ENCODE data around the gene SLIT3. TPM values are rescaled to one million over a fixed set of nuclear protein-coding genes. Genes with fewer than 3 reads are reported as not detected.

SLIT3 gene
- total and polyA plus RNA-seq, 8 donors, result 1.2 to 24.5 (median 8.6) TPM

DNA sequence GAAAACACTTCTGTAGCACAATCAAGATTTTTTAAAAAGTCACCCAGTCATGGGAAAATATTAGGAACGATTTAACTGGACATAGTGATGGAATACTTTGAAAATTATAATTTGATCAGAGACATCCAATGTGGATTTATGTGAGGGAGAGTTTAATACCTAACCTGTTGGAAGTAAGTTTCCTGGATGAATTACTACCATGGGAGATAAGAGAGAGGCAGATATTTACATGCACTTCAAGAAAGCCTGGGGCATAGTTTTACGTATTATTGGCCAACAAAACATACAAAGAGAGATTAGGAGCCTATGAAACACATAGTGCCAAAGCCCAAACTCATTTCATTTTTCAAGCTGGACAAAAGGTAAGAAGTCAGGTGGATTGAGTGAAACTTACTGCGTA, 336.8 kb downstream of the SLIT3 start:
- intact Hi-C loops (cut with DNase I; ENCODE audit: low total_unique reads), result no loop called here
- Histone ChIP-seq H3K4me1 (peaks cover 0 to 8% (median 6%) of the 10 kb centered on the region in 4 donors), H3K36me3 (no peaks in the 10 kb centered on the region), H3K27ac (peak overlapping the region in 2 of 5 donors; percentile 17 to 18), H3K27me3 (no peaks in the 10 kb centered on the region), H3K4me3 (no peak overlapping the region), H3K9me3 (no peaks in the 10 kb centered on the region)
- no peak for TF ChIP-seq POLR2AphosphoS5 (IDR thresholded peaks at IDR 0.05)
- TF ChIP-seq POLR2A (IDR thresholded peaks at IDR 0.05), result no peak
- TF ChIP-seq, protein P1, sequence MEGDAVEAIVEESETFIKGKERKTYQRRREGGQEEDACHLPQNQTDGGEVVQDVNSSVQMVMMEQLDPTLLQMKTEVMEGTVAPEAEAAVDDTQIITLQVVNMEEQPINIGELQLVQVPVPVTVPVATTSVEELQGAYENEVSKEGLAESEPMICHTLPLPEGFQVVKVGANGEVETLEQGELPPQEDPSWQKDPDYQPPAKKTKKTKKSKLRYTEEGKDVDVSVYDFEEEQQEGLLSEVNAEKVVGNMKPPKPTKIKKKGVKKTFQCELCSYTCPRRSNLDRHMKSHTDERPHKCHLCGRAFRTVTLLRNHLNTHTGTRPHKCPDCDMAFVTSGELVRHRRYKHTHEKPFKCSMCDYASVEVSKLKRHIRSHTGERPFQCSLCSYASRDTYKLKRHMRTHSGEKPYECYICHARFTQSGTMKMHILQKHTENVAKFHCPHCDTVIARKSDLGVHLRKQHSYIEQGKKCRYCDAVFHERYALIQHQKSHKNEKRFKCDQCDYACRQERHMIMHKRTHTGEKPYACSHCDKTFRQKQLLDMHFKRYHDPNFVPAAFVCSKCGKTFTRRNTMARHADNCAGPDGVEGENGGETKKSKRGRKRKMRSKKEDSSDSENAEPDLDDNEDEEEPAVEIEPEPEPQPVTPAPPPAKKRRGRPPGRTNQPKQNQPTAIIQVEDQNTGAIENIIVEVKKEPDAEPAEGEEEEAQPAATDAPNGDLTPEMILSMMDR (IDR thresholded peaks at IDR 0.05), result no peak
- no peak for TF ChIP-seq EP300 (IDR thresholded peaks at IDR 0.05)
- WGBS, 5 donors, result 29 to 57% (median 41%) methylated on average over 3 of the region's 3 CpGs
- no peak for DNase-seq

GRCh38 chr5:168962306-168962705, 338.6 kb downstream of the SLIT3 start:
- H3K9me3 ChIP-seq, result no peaks in the 10 kb centered on the region
- TF ChIP-seq, protein P1 (IDR thresholded peaks at IDR 0.05), result no peak
- no peak for TF ChIP-seq POLR2AphosphoS5 (IDR thresholded peaks at IDR 0.05)
- no peak for TF ChIP-seq EP300 (IDR thresholded peaks at IDR 0.05)
- TF ChIP-seq POLR2A (IDR thresholded peaks at IDR 0.05), result no peak
- H3K27me3 ChIP-seq, result no peaks in the 10 kb centered on the region
- WGBS, 5 donors, result 73 to 92% (median 89%) methylated on average over 4 of the region's 4 CpGs
- no peak for DNase-seq
- peaks cover 0 to 8% (median 6%) of the 10 kb centered on the region in 4 donors for H3K4me1 ChIP-seq
- intact Hi-C loops (cut with DNase I; ENCODE audit: low total_unique reads), result no loop called here
- no peak overlapping the region for H3K27ac ChIP-seq
- no peak overlapping the region for H3K4me3 ChIP-seq
- H3K36me3 ChIP-seq, result no peaks in the 10 kb centered on the region

- Histone ChIP-seq H3K9me3 (no peaks in the 10 kb centered on the region), H3K36me3 (no peaks in the 10 kb centered on the region), H3K27me3 (no peaks in the 10 kb centered on the region), H3K27ac (no peak overlapping the region), H3K4me3 (no peak overlapping the region), H3K4me1 (peaks cover 0 to 8% (median 6%) of the 10 kb centered on the region in 4 donors)
- TF ChIP-seq EP300 (IDR thresholded peaks at IDR 0.05) (no peak), POLR2AphosphoS5 (IDR thresholded peaks at IDR 0.05) (no peak), POLR2A (IDR thresholded peaks at IDR 0.05) (no peak)
- TF ChIP-seq, protein P1 (IDR thresholded peaks at IDR 0.05), result no peak
- intact Hi-C loops (cut with DNase I; ENCODE audit: low total_unique reads), result no loop called here
- DNase-seq, result no peak
- WGBS, 5 donors, result 72 to 90% (median 82%) methylated on average over 3 of the region's 3 CpGs
Observed at GRCh38 chr5:168961681-168962080, 339.3 kb downstream of the SLIT3 start.

DNA sequence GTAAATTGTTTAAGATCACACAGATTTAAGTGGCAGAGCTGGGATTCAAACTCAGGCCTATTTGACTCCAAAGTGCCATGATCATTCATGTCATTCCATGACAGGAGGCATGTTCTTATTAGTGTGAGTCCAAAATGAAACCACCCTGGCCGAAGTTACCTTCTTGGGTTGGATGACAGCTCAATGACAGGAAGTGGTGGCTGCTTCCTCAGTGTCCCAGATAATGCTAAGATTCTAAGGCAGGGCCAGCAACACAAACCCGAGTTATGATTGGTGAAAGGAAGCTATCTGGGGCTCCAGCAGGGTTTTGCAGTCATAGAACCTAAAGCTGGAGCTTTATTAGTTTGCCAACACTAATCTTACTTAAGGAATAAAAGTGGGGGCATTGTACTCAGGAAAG, 340.4 kb downstream of the SLIT3 start:
- intact Hi-C loops (cut with DNase I; ENCODE audit: low total_unique reads), result no loop called here
- WGBS, 5 donors, result 40 to 75% (median 60%) methylated on average over 2 of the region's 2 CpGs
- Histone ChIP-seq H3K4me1 (peaks cover 0 to 8% (median 6%) of the 10 kb centered on the region in 4 donors), H3K27ac (no peak overlapping the region), H3K27me3 (no peaks in the 10 kb centered on the region), H3K36me3 (no peaks in the 10 kb centered on the region), H3K9me3 (no peaks in the 10 kb centered on the region), H3K4me3 (no peak overlapping the region)
- TF ChIP-seq POLR2A (IDR thresholded peaks at IDR 0.05) (no peak), EP300 (IDR thresholded peaks at IDR 0.05) (no peak), POLR2AphosphoS5 (IDR thresholded peaks at IDR 0.05) (no peak)
- TF ChIP-seq, protein P1 (IDR thresholded peaks at IDR 0.05), result no peak
- DNase-seq, result no peak

Data from stomach (tissue), 9 donors.